K562 (cell line): ENCODE measurements around the gene SSU72.

Experiments
- AFF4 ChIP-seq: sonication (generic); formaldehyde crosslinking; IDR thresholded peaks from 2 replicates; pipeline ENCODE4 v1.8.0; 2023; ENCODE audit warnings: mild to moderate bottlenecking, missing genetic modification reagents
- BCL6 ChIP-seq: fragments of 250-450 bp; sonication (Bioruptor Pico); IDR thresholded peaks from 2 replicates; pipeline ENCODE4 v1.4.0; 2020
- FOXP4 ChIP-seq: sonication (generic); formaldehyde crosslinking; IDR thresholded peaks from 2 replicates; pipeline ENCODE4 v1.8.0; 2022; ENCODE audit warnings: mild to moderate bottlenecking, missing genetic modification reagents, borderline replicate concordance
- PHF8 ChIP-seq: fragments of 200-600 bp; sonication (generic); IDR thresholded peaks from 2 replicates; pipeline ENCODE4 v1.6.1; 2012; ENCODE audit warnings: mixed run types, mild to moderate bottlenecking, inconsistent platforms, low read length, moderate library complexity, borderline replicate concordance
- RFX1 ChIP-seq: fragments of 450-650 bp; IDR thresholded peaks from 2 replicates; pipeline ENCODE4 v1.6.1; 2016; ENCODE audit warnings: mild to moderate bottlenecking, moderate library complexity
- ZNF586 ChIP-seq: fragments of 450-650 bp; formaldehyde crosslinking; conservative IDR thresholded peaks from 2 replicates; pipeline ENCODE4 v1.4.0; 2020; ENCODE audit warnings: mild to moderate bottlenecking, moderate library complexity
- ZNF609 ChIP-seq: sonication (generic); formaldehyde crosslinking; IDR thresholded peaks from 2 replicates; pipeline ENCODE4 v1.8.1; 2023; ENCODE audit warnings: missing genetic modification reagents, mild to moderate bottlenecking, borderline replicate concordance
- ZNF699 ChIP-seq: fragments of 250-450 bp; sonication (Bioruptor Pico); IDR thresholded peaks from 2 replicates; pipeline ENCODE4 v1.8.0; 2021; ENCODE audit warnings: mild to moderate bottlenecking, moderate library complexity; ENCODE audit not compliant: insufficient replicate concordance

- TF ChIP-seq RFX1, result peak; percentile 94
- peak; percentile 93 for TF ChIP-seq AFF4 (CRISPR knock-in tag)
- TF ChIP-seq ZNF699 (CRISPR knock-in tag), result no peak
- peak; percentile 28; the same call in 1 of the 2 replicates for TF ChIP-seq FOXP4 (CRISPR knock-in tag)
- TF ChIP-seq BCL6 (CRISPR knock-in tag), result no peak
- no peak for TF ChIP-seq ZNF586
- TF ChIP-seq PHF8, result peak; percentile 92
- no peak; the same call in 1 of the 2 replicates for TF ChIP-seq ZNF609 (CRISPR knock-in tag)
Observed at GRCh38 chr1:1511533-1512285, 63.0 kb downstream of the SSU72 start, which contains the start of gene ATAD3A.
